Activated CD8-positive, alpha-beta memory T cell treated with anti-CD3 and anti-CD28 coated beads, Interleukin-2, amount 50 U/mL, for 1 hour (primary cell): ENCODE data around the gene MFSD11.
A peak's percentile ranks its signal among the peaks of the same experiment; 100 is the strongest.
"Not testable (repeated sequence)": the region's sequence is repeated elsewhere in the genome, so short reads cannot be mapped to it uniquely, and the experiment has no call there.

ENCODE experiments used
- DNase-seq: peaks from one replicate; pipeline ENCODE4 v3.0.0-alpha.2; 2020; ENCODE audit errors: extremely low read depth

The MFSD11 gene

GRCh38 chr17:76737676-76738467 is at the start of gene MFSD11:
MFSD11 (plus strand) TSS chr17:76738119; CDS start chr17:76738353, 234 bp downstream.
- DNase-seq = peak; percentile 72

GRCh38 chr17:76688165-76688622 is 49.7 kb upstream of the MFSD11 start:
- DNase-seq = no peak

DNA sequence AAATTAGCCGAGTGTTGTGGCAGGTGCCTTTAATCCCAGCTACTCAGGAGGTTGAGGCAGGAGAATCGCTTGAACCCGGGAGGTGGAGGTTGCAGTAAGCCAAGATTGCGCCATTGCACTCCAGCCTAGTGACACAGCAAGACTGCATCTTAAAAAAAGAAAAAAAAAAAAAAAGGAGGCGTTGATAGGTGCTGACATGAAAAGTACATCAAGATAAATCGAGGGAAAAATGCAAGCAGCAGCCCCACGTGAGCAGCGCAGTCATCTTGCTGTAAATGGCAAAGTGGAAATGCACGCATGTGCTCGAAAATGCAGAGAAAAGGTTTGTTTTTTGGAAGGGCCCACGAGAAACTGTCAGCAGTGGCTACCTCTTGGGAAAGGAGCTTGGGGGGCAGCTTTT is 48.1 kb upstream of the MFSD11 start:
- no peak for DNase-seq

DNA sequence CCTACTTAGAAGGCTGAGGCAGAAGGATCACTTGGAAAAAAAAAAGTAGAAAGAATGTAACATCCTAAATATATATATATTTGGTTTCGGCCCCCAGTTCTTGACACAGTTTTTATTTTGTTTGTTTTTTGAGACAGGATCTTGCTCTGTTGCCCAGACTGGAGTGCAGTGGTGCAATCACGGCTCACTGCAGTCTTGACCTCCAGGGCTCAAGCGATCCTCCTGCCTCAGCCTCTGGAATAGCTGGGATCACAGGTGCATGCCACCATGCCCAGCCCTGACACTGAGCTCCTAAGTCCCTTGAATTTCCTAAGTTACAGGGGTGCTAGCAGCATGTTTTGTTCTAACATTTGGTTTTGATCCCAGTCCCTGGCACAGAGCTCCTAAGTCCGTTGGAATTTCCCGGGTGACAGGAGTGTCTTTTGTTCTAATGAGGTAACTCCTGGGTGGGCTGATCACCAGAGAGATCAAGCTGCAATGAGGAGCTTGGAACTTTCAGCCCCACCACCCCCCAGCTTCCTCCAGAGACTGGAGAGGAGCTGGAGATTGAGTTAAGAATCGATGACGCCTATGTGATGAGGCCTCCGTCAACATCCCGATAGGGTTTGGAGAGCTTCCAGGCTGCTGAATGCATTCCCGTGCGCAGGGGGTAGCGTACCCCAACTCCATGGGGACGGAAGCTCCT is 47.2 kb upstream of the MFSD11 start:
- no peak for DNase-seq

GRCh38 chr17:76691379-76692191 is 46.3 kb upstream of the MFSD11 start:
- DNase-seq = no peak

GRCh38 chr17:76695059-76695831 is 42.7 kb upstream of the MFSD11 start:
- DNase-seq = no peak

DNA sequence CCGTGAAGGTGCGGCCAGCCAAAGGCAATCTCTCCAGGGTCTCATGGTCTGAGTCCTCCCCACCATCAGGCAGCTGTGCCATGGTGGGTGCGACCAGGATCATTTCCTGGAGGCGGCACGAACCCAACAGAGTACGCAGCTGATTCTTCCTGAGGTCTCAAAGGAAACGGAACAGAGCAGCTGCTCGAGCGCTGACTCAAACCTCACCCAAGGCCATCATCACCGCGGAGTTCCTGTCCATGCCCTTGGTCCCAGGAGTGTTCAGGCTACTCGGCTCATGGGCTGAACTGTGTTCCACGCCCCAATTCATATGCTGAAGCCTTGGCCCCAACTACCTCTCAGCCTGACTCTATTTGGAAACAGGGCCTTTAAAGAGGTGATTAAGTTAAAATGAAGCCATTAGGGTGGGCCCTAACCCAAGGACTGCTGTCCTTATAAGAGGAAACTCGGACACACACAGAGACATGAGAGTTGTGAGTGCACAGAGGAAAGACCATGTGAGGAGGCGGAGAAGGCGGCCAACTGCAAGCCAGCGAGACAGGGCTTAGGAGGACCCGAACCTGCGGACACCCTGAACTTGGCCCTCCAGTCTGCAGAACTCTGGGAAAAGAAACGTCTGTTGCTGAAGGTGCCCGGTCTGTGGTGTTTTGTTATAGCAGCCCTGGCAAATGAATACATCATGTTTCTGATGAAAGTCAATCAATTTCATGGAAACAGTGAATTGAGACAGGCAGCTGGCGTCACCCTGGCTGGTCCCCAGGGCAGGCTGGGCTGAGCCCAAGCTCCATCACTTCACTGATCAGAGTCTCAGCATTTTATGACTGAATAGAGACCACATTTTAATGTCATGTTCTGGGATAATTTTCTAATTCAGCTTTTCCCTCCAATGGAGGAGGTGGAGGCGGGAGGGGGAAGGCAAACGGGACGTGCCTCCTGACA is 40.9 kb upstream of the MFSD11 start:
- DNase-seq = no peak

DNA sequence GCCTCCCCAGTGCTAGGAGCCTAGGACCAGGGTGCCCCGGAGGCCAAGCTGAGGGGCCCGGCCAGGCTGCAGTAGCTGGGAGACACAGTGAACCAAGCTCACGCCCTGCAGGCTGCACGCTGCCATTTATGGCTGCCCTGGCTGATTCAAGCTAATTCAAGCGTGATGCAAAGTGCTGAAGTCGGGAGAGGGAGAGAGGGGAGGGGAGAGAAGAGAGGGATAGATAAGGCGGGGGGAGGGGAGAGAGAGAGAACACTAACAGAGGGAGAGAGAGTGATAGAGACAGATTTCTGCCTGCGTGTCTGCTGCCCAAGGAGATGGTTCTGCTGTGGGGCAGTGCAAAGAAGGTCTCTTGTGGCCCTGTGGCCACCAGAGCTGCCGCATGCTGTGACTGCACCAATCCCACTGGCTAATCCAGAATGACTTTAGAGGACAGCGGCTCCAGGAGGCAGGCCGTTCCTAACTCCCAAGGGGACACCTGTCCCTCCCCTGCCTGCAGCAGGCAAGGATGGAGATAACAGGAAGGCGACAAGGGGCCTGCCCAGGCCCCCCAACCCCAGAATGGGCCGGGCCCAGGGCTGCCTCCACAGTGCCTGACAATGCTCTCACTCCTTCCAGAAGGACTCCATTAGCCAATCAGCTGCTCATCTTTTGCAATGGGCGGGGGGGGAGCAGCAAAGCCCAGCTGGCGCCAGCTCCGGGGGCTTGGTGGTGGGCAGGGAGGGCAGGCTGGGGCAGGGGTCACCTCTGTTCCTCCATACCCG is 40.0 kb upstream of the MFSD11 start:
- DNase-seq = no peak

DNA sequence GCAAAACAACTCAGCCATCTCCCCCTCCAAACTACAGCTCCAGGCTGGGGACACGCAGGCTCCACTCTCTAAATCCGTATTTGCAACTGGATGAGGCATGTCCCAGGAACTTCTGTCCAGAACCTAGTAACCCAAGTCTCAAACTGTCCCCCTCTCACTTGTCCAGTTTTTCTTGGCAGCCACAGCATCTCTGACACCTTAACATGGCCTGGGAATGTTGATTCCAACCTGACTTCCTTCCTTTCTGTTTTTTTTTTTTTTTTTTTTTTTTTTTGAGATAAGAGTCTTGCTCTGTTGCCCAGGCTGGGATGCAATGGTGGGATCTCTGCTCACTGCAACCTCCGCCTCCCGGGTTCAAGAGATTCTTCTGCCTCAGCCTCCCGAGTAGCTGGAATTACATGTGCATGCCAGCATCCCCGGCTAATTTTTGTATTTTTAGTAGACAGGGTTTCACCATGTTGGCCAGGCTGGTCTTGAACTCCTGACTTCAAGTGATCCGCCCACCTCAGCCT is 39.4 kb upstream of the MFSD11 start:
- DNase-seq = not testable (repeated sequence)

- no peak for DNase-seq
Observed at GRCh38 chr17:76700270-76700616, 37.7 kb upstream of the MFSD11 start.

GRCh38 chr17:76700617-76701470 is 37.1 kb upstream of the MFSD11 start:
- no peak for DNase-seq

- DNase-seq = no peak
Observed at GRCh38 chr17:76701471-76701967, 36.4 kb upstream of the MFSD11 start.

DNA sequence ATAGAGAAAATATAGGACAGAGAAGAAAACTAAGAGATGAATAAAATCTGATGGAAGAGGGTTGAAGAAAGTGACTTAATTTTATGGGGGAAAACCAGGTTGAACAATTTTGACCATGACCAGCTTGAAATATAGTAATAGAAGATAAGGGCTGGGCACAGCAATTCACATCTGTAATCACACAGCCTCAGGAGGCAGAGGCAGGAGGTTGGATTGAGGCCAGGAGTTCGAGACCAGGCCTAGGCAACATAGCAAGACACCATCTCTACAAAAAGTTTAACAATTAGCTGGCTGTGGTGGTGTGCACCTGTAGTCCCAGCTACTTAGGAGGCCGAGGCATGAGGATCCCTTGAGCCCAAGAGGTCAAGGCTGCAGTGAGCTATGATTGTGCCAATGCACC is 35.8 kb upstream of the MFSD11 start:
- DNase-seq = no peak

DNA sequence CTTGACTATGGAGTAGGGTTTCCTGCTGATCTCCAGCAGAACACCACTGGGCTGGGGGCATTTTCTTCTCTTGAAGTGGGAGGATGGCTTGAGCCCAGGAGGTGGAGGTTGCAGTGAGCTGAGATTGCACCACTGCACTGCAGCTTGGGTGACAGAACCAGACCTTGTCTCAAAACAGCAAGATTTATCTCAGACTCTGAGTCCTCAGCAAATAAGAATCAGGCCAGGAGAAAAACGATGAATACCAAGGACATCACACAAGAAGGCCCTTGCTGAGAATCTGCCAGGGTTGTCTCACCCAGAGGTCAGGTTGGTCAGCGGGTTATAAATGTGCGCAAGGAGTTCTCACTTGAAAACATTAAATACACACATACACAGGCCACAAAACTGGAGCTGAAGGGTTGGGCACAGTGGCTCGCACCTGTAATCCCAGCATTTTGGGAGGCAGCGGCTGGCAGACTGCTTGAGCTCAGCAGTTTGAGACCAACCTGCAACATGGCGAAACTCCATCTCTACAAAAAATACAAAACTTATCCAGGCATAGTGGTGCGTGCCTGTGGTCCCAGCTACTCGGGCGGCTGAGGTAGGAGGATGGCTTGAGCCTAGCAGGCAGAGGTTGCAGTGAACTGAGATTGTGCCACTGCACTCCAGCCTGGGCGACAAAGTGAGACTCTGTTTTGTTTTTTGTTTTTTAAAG is 34.8 kb upstream of the MFSD11 start:
- DNase-seq = no peak

DNA sequence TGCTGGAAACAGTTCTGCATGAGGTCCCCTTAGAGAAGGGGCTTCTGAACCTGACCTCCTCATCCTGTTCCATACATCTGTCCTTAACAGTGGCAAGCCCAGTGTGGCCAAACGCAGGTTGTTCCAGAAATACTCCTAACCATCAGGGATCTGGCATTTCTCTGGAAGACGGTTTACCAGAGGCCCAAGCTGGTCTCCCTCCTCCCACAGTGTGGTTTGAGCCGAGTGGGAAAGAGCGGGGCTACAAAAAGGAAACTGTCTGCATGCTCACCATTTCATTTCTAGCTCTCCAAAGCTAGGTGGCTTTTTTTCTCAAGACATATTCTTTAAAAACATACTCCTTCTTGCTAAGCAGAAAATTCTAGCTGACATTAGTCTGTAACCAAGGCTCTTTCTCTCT is 33.1 kb upstream of the MFSD11 start:
- no peak for DNase-seq

- DNase-seq = no peak
Observed at GRCh38 chr17:76706817-76707216, 31.1 kb upstream of the MFSD11 start.

- no peak for DNase-seq
Observed at GRCh38 chr17:76707985-76708807, 29.7 kb upstream of the MFSD11 start.
